MM.1S (cell line): Measurements from ENCODE around the gene MBD4.

Source experiments
- DNase-seq: peaks from one replicate; pipeline ENCODE4 v3.0.0-alpha.2; 2015
- H2AFZ ChIP-seq: fragments of 300-600 bp; sonication (generic); 2 replicates; pipeline ENCODE4 v1.6.0; 2016; ENCODE audit warnings: antibody characterized with exemption, low read length
- H3F3A ChIP-seq: fragments of 300-600 bp; sonication (generic); 2 replicates; pipeline ENCODE4 v1.6.1; 2016; ENCODE audit warnings: mild to moderate bottlenecking, antibody characterized with exemption, low read length, moderate library complexity, mixed read lengths; ENCODE audit not compliant: insufficient read depth
- H3K27ac ChIP-seq: fragments of 300-600 bp; sonication (generic); 2 replicates; pipeline ENCODE4 v1.5.1; 2016; ENCODE audit warnings: mild to moderate bottlenecking, low read length
- H3K27me3 ChIP-seq: fragments of 300-600 bp; sonication (generic); replicated peaks from 2 replicates; pipeline ENCODE4 v1.6.0; 2016; ENCODE audit warnings: low read length; ENCODE audit not compliant: insufficient read depth
- H3K36me3 ChIP-seq: fragments of 300-600 bp; sonication (generic); replicated peaks from 2 replicates; pipeline ENCODE4 v1.6.1; 2016; ENCODE audit warnings: mild to moderate bottlenecking, low read length, mixed read lengths; ENCODE audit not compliant: insufficient read depth
- H3K4me1 ChIP-seq: fragments of 300-600 bp; sonication (generic); 2 replicates; pipeline ENCODE4 v1.6.1; 2016; ENCODE audit warnings: low read length, mixed read lengths
- H3K4me2 ChIP-seq: fragments of 300-600 bp; sonication (generic); 2 replicates; pipeline ENCODE4 v1.6.0; 2016; ENCODE audit warnings: low read depth, low read length
- H3K4me3 ChIP-seq: fragments of 300-600 bp; sonication (generic); 2 replicates; pipeline ENCODE4 v1.5.1; 2016; ENCODE audit warnings: low read length, mixed read lengths
- H3K79me2 ChIP-seq: fragments of 300-600 bp; sonication (generic); 2 replicates; pipeline ENCODE4 v1.6.1; 2016; ENCODE audit warnings: mixed run types, low read length, mixed read lengths
- H3K9ac ChIP-seq: fragments of 300-600 bp; sonication (generic); 2 replicates; pipeline ENCODE4 v1.6.1; 2016; ENCODE audit warnings: low read length, mixed read lengths
- H3K9me2 ChIP-seq: fragments of 300-600 bp; sonication (generic); replicated peaks from 2 replicates; pipeline ENCODE4 v1.6.1; 2016; ENCODE audit warnings: mild to moderate bottlenecking, low read length, mixed read lengths; ENCODE audit not compliant: insufficient read depth
- H3K9me3 ChIP-seq: fragments of 300-600 bp; sonication (generic); replicated peaks from 2 replicates; pipeline ENCODE4 v1.6.1; 2016; ENCODE audit warnings: mild to moderate bottlenecking, low read length, mixed read lengths; ENCODE audit not compliant: insufficient read depth
- H4K20me1 ChIP-seq: fragments of 300-600 bp; sonication (generic); 2 replicates; pipeline ENCODE4 v1.6.1; 2016; ENCODE audit warnings: mild to moderate bottlenecking, low read length, moderate library complexity, mixed read lengths; ENCODE audit not compliant: insufficient read depth
- CTCF ChIP-seq: fragments of 300-600 bp; sonication (generic); IDR thresholded peaks from 2 replicates; pipeline ENCODE4 v1.5.1; 2016; ENCODE audit warnings: antibody characterized with exemption, low read length, mixed read lengths
- EZH2 ChIP-seq: fragments of 300-600 bp; sonication (generic); optimal IDR thresholded peaks from 2 replicates; pipeline ENCODE3; 2017; ENCODE audit warnings: low read depth, mild to moderate bottlenecking, antibody characterized with exemption, low read length, mixed read lengths
- EZH2phosphoT487 ChIP-seq: fragments of 300-600 bp; sonication (generic); IDR thresholded peaks from 2 replicates; pipeline ENCODE4 v1.6.1; 2018; ENCODE audit warnings: antibody characterized with exemption, low read length

Gene MBD4

GRCh38 chr3:129428007-129428375 is 11.8 kb downstream of the MBD4 start:
- peak overlapping the region; percentile 90 for H3K4me2 ChIP-seq
- peaks cover 12% of the 10 kb centered on the region; the same call in 1 of the 2 replicates for H3K4me1 ChIP-seq
- DNase-seq = no peak
- H3F3A ChIP-seq = peaks cover 14% of the 10 kb centered on the region
- H2AFZ ChIP-seq = peak overlapping the region; percentile 12; the same call in 1 of the 2 replicates
- no peaks in the 10 kb centered on the region for H4K20me1 ChIP-seq
- no peaks in the 10 kb centered on the region for H3K9me3 ChIP-seq
- H3K4me3 ChIP-seq = peak overlapping the region; percentile 60
- H3K27me3 ChIP-seq = no peaks in the 10 kb centered on the region
- peaks cover 12% of the 10 kb centered on the region; the same call in 1 of the 2 replicates for H3K36me3 ChIP-seq
- H3K79me2 ChIP-seq = 0 out of 2 replicates have a peak, but pooled peaks cover under 1% of the 10 kb centered on the region
- no peaks in the 10 kb centered on the region for H3K9me2 ChIP-seq
- H3K27ac ChIP-seq = no peak overlapping the region
- TF ChIP-seq CTCF (no peak), EZH2 (no peak), EZH2phosphoT487 (no peak)
- 0 out of 2 replicates have a peak overlapping the region, but pooled peaks have one; percentile 8 for H3K9ac ChIP-seq

GRCh38 chr3:129425619-129426018 is 14.1 kb downstream of the MBD4 start:
- peaks cover 14% of the 10 kb centered on the region for H3F3A ChIP-seq
- DNase-seq = no peak
- H3K79me2 ChIP-seq = no peaks in the 10 kb centered on the region
- no peak overlapping the region for H2AFZ ChIP-seq
- no peak overlapping the region for H3K4me2 ChIP-seq
- TF ChIP-seq CTCF = no peak
- TF ChIP-seq EZH2phosphoT487 = no peak
- no peak for TF ChIP-seq EZH2
- no peaks in the 10 kb centered on the region for H3K36me3 ChIP-seq
- H3K4me3 ChIP-seq = no peak overlapping the region
- peaks cover 12% of the 10 kb centered on the region; the same call in 1 of the 2 replicates for H3K4me1 ChIP-seq
- no peaks in the 10 kb centered on the region for H3K9me2 ChIP-seq
- no peak overlapping the region for H3K27ac ChIP-seq
- H3K27me3 ChIP-seq = no peaks in the 10 kb centered on the region
- no peaks in the 10 kb centered on the region for H3K9me3 ChIP-seq
- no peaks in the 10 kb centered on the region for H4K20me1 ChIP-seq
- H3K9ac ChIP-seq = no peak overlapping the region

GRCh38 chr3:129425213-129425612 is 14.5 kb downstream of the MBD4 start:
- no peak for DNase-seq
- no peak overlapping the region for H3K4me2 ChIP-seq

More at GRCh38 chr3:129425213-129425612, 14.5 kb downstream of the MBD4 start:
- no peak overlapping the region for H2AFZ ChIP-seq
- H3K4me3 ChIP-seq = no peak overlapping the region
- no peaks in the 10 kb centered on the region for H4K20me1 ChIP-seq
- H3K9me3 ChIP-seq = no peaks in the 10 kb centered on the region
- H3K79me2 ChIP-seq = no peaks in the 10 kb centered on the region
- H3K9me2 ChIP-seq = no peaks in the 10 kb centered on the region
- no peaks in the 10 kb centered on the region for H3K27me3 ChIP-seq
- H3K27ac ChIP-seq = no peak overlapping the region
- no peaks in the 10 kb centered on the region for H3K36me3 ChIP-seq
- H3K9ac ChIP-seq = no peak overlapping the region
- peaks cover 12% of the 10 kb centered on the region; the same call in 1 of the 2 replicates for H3K4me1 ChIP-seq
- TF ChIP-seq EZH2 (no peak), EZH2phosphoT487 (no peak), CTCF (no peak)
- H3F3A ChIP-seq = peaks cover 14% of the 10 kb centered on the region
